Right forelimb (tissue), 1 donor: Measurements from ENCODE around the gene PELI2.

ENCODE experiments used
- DNase-seq: peaks from one replicate; pipeline ENCODE4 v3.0.0-alpha.2; 2018

Gene PELI2

DNA sequence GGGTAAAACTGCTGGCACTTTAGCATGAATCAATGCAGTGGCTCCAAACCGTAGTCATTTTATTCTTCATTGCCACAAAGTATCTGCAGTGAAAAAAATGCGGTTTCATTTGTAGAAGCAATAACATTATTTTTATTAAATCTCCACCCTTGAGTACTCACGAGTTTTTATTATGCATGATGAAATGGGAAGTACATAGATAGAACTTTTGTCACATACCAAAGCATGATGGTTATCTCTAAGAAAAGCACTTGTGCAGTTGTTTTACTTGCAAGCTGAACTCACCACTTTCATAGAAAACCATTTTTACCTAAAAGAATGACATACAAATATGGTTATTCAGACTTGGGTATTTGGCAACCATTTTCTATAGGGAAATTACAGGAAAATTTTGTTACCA is 90.3 kb downstream of the PELI2 start:
- no peak for DNase-seq

- DNase-seq: no peak
Observed at GRCh38 chr14:56210571-56210970, 92.4 kb downstream of the PELI2 start.

GRCh38 chr14:56211084-56211483 is 92.9 kb downstream of the PELI2 start:
- DNase-seq: no peak

DNA sequence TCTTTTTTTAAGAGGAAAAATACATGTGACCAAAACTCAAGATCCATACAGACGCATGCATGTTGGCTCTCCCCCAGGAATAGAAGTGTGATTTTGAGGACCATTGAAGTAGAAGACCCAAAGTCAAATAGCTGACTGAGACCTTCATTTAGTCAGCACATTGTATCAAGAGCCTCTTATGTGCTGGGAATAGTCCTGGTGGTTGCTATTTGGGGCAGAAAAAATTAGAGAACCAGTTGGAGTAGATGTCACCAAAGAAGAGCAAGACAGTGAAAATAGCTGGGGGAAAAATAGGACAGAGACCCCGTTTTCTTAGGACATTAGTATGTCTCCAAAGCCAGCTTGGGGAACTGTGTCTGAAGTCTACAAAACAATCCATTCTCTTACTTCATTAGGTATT is 93.6 kb downstream of the PELI2 start:
- no peak for DNase-seq

DNA sequence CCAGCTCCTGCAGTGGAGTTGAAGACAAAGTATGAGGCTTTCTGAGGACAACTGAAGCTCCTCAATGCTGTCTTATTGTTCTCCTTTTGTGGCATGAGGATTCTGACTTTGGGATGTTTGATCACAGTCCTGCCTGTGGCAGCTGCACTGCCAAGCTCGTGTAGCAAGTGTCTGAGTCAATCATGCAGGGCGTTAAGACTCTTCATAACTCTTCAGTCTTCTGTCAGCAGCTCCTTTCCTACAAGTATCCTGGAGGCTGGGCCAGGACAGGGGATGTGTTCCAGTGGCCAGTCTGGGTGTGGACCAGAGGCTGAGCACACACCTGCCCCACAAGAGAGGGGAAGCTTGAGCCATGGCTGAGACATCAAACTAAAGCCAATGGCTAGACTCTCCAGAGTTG is 94.3 kb downstream of the PELI2 start:
- DNase-seq: no peak

DNA sequence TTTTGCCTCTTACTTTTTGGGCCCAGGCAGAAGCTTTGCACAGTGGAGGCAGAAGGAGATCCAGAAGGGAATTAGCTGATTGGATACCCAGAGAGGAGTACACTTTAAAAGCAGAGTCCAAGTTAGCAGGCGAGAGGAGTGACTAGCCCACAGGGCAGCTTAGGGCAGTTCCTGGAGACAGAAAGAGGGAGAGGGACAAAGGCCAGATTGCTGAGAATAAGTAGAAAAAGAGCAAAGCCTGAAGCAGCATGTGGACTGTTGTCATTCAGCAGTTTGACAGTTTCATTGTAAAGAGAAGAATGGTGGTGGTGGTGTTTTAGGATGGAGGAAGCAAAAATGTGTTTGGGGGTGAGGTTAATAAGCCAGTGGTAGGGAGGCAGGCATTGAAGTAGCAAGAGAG is 95.1 kb downstream of the PELI2 start:
- DNase-seq: no peak

GRCh38 chr14:56215180-56215579 is 97.0 kb downstream of the PELI2 start:
- DNase-seq: no peak

DNA sequence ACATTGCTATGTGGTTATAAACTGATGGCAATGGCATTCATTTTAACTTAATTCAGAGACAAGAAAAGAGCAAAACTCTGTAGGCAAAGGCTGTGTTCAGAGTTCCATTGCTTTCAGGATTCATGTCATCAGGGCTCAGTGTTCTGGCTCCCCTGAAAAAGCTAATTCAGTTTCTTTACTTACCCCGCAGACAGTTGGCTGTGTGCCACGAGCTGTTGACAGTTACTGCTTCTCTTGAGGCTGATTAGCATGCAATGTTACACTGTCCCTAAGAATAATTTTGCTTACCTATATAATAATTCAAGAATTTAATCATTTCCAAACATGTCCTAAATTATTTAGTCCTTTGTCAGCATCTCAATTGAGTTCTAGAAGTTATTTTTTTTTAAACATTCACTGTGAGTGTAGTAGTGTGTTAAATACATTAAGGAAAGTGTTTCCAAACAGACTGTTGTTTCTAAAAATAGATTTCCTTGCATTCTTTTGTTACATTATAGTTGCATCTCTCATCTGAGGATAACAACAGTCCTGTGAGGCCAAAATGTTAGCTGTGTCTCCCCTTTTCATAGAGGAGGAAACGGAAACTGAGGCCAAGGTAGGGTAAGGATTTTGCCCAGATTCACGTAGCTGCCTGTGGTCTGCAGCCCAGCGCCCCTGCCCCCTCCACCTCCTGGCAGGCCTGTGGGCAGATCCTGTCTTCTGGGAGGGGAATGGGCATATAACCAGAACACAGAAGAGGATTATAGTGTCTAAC is 98.6 kb downstream of the PELI2 start:
- no peak for DNase-seq

- no peak for DNase-seq
Observed at GRCh38 chr14:56217380-56218045, 99.3 kb downstream of the PELI2 start.

DNA sequence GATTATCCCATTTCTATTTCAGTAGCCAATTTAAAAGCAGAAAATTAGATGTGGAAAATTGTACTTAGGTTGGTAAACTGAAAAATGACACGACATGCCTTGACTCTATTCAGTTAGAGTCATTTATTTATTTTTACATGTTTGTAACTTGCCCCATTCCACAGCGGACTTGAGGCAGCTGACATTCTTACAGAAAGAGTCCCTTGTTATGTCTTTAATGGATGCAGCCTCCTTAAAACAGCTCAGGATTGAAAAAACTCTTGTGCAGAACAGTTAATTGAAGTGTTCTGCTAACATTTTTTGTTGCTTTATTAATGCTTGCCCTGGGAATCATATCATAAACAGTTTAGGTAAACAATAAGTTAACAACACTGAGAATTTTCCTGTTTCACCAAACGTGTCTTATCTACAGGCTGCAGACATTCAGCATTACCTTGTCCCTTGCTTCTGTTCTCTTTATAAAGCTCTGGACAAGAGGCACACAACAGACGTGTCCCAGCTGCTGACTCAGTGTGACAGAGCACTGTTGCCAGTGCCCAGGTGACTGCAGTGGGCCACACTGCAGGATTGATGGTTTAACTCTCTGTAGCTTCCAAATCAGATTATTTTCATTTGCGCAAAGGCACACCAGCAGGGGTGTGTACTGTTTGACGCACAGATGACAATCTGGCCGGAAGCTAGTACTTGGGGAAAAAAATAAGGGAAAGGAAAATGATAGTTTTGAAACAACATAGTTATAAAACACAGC is 101.6 kb downstream of the PELI2 start:
- DNase-seq: no peak

DNA sequence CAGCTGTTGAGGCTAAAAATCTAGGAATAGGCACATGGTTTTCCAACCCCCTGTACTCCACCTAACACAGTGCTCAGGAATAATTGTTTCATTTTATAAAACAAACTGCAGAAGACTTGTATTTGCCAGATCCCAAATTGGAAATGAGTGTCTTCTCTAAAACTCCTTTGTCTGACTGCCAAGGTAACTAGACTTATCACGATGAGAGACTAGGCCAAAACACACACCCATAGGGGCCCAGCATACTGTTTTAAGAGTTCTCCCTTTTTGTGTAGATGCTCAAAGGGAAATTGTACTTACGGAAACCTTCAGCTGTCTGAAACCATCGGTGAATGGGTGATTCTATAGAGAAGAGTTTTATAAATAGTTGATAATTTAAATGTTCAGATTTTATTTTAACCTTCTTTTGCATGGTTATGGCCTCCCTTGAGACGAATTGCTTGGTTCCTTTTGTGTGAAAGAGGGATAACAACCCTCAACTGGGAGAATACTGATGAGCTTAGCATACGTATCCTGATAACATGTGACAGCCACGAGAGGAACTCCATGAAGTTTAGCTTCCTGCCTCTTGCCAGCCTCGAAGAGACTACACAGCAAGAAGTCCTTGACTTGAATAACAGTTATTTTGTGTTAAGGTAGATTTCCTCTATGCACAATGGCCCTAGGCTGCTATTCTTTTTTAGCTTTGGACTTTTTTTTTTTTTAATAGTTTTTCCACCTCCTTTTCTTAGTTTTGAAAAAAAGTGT is 103.3 kb downstream of the PELI2 start:
- DNase-seq: no peak

- no peak for DNase-seq
Observed at GRCh38 chr14:56224229-56224628, 106.0 kb downstream of the PELI2 start.

GRCh38 chr14:56224691-56225681 is 106.8 kb downstream of the PELI2 start:
- no peak for DNase-seq

DNA sequence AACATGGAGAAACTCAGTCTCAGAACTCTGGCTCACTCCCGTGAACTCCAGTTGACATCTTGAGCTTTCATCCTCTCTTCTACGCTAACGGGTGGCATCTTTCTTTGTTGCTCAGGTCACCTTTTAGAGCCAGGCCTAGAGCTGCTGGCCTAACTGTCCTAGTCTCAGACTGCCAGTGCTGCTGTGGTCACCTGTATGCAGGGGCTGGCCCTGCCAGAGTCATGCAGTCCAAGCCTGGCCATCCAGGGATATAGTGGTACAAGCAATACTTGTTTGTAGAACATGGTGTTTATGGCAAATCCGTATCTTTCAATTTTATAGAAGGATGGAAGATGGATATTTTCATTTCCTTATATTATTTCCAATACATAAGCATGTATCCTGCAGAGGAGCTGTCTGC is 117.2 kb downstream of the PELI2 start:
- no peak for DNase-seq

DNA sequence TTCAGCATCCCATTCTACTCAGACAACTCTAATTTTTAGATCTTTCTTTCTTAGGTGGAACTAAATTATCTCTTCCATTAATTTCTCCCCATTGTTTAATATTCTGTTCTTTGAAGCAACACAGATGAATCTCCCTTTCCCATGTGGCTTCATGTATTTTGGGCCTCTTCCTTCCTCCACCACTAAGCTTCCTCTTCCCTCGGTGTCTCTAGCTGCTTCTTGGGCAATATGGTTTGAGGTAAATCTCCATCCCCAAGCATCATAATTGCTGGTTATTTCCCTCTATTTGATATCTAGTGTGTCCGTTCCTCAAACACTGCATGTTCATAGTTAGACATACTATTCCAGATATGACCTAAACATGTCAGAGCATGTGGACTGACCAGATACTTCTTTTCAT is 119.2 kb downstream of the PELI2 start:
- DNase-seq: no peak

GRCh38 chr14:56241461-56241860 is 123.2 kb downstream of the PELI2 start:
- DNase-seq: no peak

GRCh38 chr14:56243110-56243509 is 124.9 kb downstream of the PELI2 start:
- DNase-seq: no peak

GRCh38 chr14:56244138-56244789 is 126.1 kb downstream of the PELI2 start:
- no peak for DNase-seq

GRCh38 chr14:56247495-56248200 is 129.4 kb downstream of the PELI2 start:
- no peak for DNase-seq

DNA sequence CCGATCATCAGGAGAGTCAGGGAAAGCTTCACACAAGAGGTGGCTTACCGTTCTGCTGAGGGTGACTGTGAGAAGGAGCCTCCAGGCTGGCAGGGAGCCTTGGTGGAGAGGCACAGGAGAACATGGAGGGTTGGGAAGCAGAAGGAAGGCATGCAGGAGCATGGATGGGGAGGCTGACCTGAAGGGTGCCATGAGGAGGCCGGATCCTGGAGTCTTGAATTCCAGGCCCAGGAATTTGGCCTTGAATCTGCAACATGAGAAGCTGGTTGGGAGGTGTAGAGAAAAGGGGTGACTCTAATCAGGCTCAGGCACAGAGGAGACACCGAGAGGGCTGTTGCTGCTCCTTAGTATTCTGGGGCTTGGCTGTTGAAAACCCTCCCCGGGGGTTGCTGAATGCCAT is 130.2 kb downstream of the PELI2 start:
- DNase-seq: no peak

DNA sequence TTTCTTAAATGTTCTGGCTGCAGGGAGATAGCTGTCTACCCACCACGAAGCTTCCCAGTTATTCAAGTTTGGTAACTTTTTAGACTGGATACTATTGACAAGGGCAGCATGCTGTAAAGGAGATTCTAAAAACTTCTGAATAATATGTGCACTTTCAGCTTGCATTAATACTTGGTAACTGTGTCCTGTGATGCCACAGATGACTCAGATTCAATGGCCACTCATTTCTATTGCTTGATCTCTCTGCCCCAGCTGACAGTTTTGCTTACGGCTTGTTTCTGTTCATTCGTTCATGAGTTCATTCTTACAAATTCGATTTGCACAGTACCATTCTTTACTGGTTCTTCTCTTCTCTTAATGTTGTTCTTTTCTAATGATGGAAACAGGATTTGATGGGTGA is 142.8 kb downstream of the PELI2 start:
- DNase-seq: no peak
